ENCODE measurements around the gene ZNF418.

- no peak for TF ChIP-seq CTCF (IDR thresholded peaks at IDR 0.05)
- no peak for TF ChIP-seq POLR2AphosphoS5 (IDR thresholded peaks at IDR 0.05)
- no peak for TF ChIP-seq POLR2A (IDR thresholded peaks at IDR 0.05; ENCODE audit: low read depth)
- no peak for TF ChIP-seq EP300 (IDR thresholded peaks at IDR 0.05)
These were observed 29.6 kb upstream of the ZNF418 start for GRCh38 chr19:57964761-57965160.

Measured in esophagus muscularis mucosa (tissue), 4 donors.